Measurements from ENCODE around the gene ERAL1. TPM values are rescaled to one million over a fixed set of nuclear protein-coding genes. Genes with fewer than 3 reads are reported as not detected.

Gene ERAL1
- total RNA-seq (2022; extraction: Qiagen RNA extraction; ENCODE audit: low read depth), result 65.8 to 89.5 TPM (median 86.6 TPM) in 5 replicates

GRCh38 chr17:28854457-28855335 is at the start of gene ERAL1:
ERAL1 (plus strand) TSS chr17:28855016; CDS start chr17:28855035, 19 bp downstream.

GRCh38 chr17:28842282-28843012 is 12.4 kb upstream of the ERAL1 start, which contains the start of gene FAM222B:
FAM222B (minus strand) TSS chr17:28842790; CDS start chr17:28766667, 76,123 bp downstream.

GRCh38 chr17:28896884-28897768 is 42.3 kb downstream of the ERAL1 start, which contains the start of gene FLOT2:
FLOT2 (minus strand) TSS chr17:28897733; CDS start chr17:28897574, 159 bp downstream.

GRCh38 chr17:28902819-28903545 is 48.2 kb downstream of the ERAL1 start, which contains the start of gene DHRS13:
DHRS13 (minus strand) TSS chr17:28903079; CDS start chr17:28902944, 135 bp downstream.

Other genes starting within 250 kb of the ERAL1 start
- gene RSKR, start 240.8 kb upstream of the ERAL1 start, total RNA-seq (2022; extraction: Qiagen RNA extraction; ENCODE audit: low read depth), result 2.9 to 5.4 TPM (median 4.7 TPM) in 5 replicates
- gene BLTP2, start 209.9 kb upstream of the ERAL1 start, total RNA-seq (2022; extraction: Qiagen RNA extraction; ENCODE audit: low read depth), result 61.0 to 66.2 TPM (median 61.5 TPM) in 5 replicates
- 67.9 to 89.2 TPM (median 82.9 TPM) in 5 replicates for gene SDF2, start 193.1 kb upstream of the ERAL1 start, total RNA-seq (2022; extraction: Qiagen RNA extraction; ENCODE audit: low read depth)
- gene SUPT6H, start 192.8 kb upstream of the ERAL1 start, total RNA-seq (2022; extraction: Qiagen RNA extraction; ENCODE audit: low read depth), result 60.7 to 79.0 TPM (median 77.6 TPM) in 5 replicates
- 1.1 to 1.8 TPM (median 1.4 TPM) in 5 replicates for gene PROCA1, start 143.1 kb upstream of the ERAL1 start, total RNA-seq (2022; extraction: Qiagen RNA extraction; ENCODE audit: low read depth)
- 209 to 253 TPM (median 243 TPM) in 5 replicates for gene RAB34, start 137.1 kb upstream of the ERAL1 start, total RNA-seq (2022; extraction: Qiagen RNA extraction; ENCODE audit: low read depth)
- gene RPL23A, start 135.0 kb upstream of the ERAL1 start, total RNA-seq (2022; extraction: Qiagen RNA extraction; ENCODE audit: low read depth), result 1,899 to 3,039 TPM (median 2,180 TPM) in 5 replicates
- 31.0 to 54.2 TPM (median 46.9 TPM) in 5 replicates for gene TLCD1, start 128.8 kb upstream of the ERAL1 start, total RNA-seq (2022; extraction: Qiagen RNA extraction; ENCODE audit: low read depth)
- gene NEK8, start 126.2 kb upstream of the ERAL1 start, total RNA-seq (2022; extraction: Qiagen RNA extraction; ENCODE audit: low read depth), result 2.2 to 5.0 TPM (median 4.8 TPM) in 5 replicates
- 41.3 to 86.1 TPM (median 77.9 TPM) in 5 replicates for gene TRAF4, start 111.0 kb upstream of the ERAL1 start, total RNA-seq (2022; extraction: Qiagen RNA extraction; ENCODE audit: low read depth)
- gene FAM222B, start 12.2 kb upstream of the ERAL1 start, total RNA-seq (2022; extraction: Qiagen RNA extraction; ENCODE audit: low read depth), result 26.8 to 41.1 TPM (median 35.3 TPM) in 5 replicates
- 68.0 to 96.9 TPM (median 85.9 TPM) in 5 replicates for gene FLOT2, start 42.7 kb downstream of the ERAL1 start, total RNA-seq (2022; extraction: Qiagen RNA extraction; ENCODE audit: low read depth)
- gene DHRS13, start 48.1 kb downstream of the ERAL1 start, total RNA-seq (2022; extraction: Qiagen RNA extraction; ENCODE audit: low read depth), result 3.9 to 6.9 TPM (median 6.5 TPM) in 5 replicates
- 26.8 to 38.9 TPM (median 33.7 TPM) in 5 replicates for gene PHF12, start 96.5 kb downstream of the ERAL1 start, total RNA-seq (2022; extraction: Qiagen RNA extraction; ENCODE audit: low read depth)
- gene SEZ6, start 151.0 kb downstream of the ERAL1 start, total RNA-seq (2022; extraction: Qiagen RNA extraction; ENCODE audit: low read depth), result not detected in 5 replicates
- 0.15 to 0.35 TPM in 2 of 5 replicates, not detected in the others for gene PIPOX, start 188.1 kb downstream of the ERAL1 start, total RNA-seq (2022; extraction: Qiagen RNA extraction; ENCODE audit: low read depth)

Measured in A549 treated with ZK216348 at 1 μM for 4 hours (cell line).